GM04503 (cell line): ENCODE results near the gene HSF5.
"Not testable (repeated sequence)": the region's sequence is repeated elsewhere in the genome, so short reads cannot be mapped to it uniquely, and the experiment has no call there.

Experiments used
- DNase-seq: peaks from one replicate; pipeline ENCODE4 v3.0.0-alpha.2; 2012; ENCODE audit warnings: low read depth

Gene HSF5

DNA sequence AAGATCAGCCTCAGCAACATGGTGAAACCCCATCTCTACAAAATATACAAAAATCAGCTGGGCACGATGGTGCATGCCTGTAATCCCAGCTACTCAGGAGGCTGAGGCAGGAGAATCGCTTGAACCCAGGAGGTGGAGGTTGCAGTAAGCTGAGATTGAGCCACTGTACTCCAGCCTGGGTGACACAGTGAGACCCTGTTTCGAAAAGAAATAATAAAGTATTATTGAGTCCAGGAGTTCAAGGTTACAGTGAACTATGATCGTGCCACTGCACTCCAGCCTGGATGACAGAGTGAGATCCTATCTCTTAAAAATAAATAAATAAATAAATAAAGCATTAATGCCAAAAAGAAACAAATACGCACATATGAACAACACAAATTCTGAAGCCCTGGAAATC, 6.4 kb downstream of the HSF5 start:
- not testable (repeated sequence) for DNase-seq

GRCh38 chr17:58480090-58480489, 8.1 kb downstream of the HSF5 start:
- no peak for DNase-seq

DNA sequence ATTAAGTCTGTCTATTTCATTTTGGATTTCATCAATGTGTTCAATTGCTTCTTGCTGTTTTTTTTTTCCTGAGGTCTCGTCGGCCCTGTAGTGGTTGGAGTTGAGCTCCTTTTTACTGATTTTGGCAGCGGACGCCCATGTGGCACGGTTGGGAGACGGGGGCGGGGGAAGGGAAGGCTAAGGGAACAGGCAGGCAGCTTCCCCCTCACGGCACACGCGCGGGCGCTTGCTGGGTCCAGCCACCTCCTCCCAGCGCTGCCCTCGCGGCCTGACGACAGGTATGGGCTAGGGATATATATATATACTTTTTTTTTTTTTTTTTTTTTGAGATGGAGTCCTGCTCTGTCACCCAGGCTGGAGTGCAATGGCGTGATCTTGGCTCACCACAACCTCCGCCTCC, 11.4 kb downstream of the HSF5 start:
- no peak for DNase-seq

DNA sequence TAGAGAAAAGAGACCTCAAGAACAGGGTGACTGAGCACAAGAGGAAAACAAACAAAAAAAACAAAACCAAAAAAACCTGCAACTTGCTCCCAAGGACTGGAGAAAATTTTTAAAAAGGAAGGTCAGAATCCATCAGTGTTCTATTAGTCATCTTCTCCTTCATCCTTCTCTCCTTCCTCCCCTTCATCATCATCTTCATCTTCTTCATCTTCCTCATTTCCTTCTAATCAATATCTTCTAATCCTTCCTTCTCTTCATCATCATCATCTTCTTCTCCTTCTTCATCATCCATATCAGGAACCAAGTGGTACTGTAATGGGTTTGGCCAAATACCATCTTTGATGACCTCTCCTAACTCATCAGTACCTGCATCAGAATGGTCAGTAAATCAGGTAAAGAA, 12.2 kb downstream of the HSF5 start:
- no peak for DNase-seq

- DNase-seq: no peak
These were observed 17.9 kb downstream of the HSF5 start for GRCh38 chr17:58470356-58470755.

GRCh38 chr17:58468944-58469343, 19.3 kb downstream of the HSF5 start:
- DNase-seq: no peak

DNA sequence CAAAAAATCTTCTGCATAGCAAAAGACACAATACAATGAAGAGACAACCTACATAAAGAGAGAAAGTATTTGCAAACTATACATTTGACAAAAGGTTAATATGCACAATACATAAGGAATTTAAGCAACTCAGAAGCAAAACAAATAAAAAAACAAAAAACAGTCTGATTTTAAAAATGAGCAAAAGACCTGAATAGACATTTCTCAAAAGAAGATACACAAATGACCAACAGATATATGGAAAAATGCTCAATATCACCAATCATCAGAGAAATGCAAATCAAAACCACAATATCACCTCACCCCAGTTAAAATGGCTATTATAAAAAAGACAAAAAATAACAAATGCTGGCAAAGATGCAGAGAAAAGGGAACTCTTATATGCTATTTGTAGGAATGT, 32.7 kb downstream of the HSF5 start:
- no peak for DNase-seq

GRCh38 chr17:58452738-58453137, 35.5 kb downstream of the HSF5 start:
- no peak for DNase-seq

- DNase-seq: peak; percentile 29
These were observed 40.9 kb downstream of the HSF5 start for GRCh38 chr17:58447039-58447975.

DNA sequence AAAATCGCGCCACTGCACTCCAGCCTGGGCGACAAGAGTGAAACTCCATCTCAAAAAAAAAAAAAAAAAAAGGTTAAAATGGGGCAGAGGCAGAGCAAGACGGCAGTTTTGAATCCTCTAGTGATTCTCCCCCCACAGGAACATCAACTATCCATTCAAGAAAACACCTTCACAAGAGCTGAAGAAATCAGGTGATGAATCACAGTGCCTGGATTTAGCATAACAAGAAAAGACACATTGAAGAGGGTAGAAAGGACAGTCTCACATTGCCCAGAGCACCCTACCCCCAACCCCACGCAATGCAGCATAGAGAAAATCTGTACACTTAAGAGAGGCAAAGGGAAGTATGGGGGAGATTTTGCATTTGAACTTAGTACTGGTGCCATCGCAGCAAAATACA, 42.1 kb downstream of the HSF5 start:
- no peak for DNase-seq

- DNase-seq: no peak
These were observed 51.4 kb downstream of the HSF5 start for GRCh38 chr17:58436805-58437239.

DNA sequence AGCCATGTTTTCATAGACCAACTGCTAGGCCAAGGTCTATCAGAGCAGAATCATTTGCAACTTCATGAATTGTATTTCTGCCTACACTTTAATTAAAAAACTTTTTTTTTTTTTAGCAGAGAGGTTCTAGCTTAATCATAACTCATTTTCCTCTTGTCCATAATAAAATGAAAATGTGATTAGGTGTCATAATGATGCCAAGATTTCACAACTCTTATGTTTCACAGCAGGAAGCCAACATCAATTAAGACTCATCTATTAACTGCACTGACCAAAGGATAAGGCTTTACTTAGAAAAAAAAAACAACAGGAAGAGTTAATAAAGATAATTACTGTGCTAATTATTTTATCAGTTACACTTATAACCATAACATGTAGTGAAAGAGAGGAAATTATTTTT, 52.0 kb downstream of the HSF5 start:
- DNase-seq: no peak

GRCh38 chr17:58432806-58433573, 55.2 kb downstream of the HSF5 start:
- DNase-seq: no peak

GRCh38 chr17:58427807-58428206, 60.4 kb downstream of the HSF5 start:
- DNase-seq: no peak

DNA sequence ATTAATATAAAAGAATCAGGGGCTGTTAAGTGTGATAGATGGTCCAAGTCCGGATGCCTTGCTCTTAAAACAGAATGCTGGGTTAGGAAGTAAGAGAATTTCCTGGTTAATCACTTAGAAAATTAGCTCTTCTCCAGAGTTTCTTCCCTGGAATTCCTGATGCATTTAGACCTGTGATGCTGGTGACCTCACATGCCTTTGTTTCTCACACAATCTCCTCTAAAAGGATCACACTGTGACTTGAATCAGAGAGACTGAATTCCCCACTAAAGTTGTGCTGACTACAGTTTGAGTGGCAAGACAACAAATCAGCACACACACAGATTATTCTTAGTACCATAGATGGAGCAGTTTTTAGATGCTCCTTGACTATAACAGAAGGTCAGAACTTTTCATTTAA, 66.5 kb downstream of the HSF5 start:
- DNase-seq: no peak

DNA sequence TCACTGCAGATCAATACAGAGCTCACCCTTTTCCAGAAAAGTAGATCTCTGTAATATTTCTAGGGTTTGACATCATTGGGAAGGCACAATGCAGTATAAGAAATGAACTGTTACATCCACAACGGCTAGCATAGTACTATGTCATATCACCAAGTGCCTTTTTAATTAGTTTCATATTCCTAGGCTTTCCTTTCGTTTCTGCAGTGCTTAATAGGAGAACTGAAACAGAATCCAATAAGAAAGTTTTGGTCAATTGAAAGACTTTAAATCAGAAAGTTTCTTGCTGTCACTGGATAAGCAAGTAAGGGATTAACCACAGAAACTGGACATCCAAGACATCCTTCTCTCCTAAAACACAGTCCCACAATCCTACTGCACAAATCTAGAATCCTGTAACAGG, 67.4 kb downstream of the HSF5 start:
- no peak for DNase-seq

- peak; percentile 24 for DNase-seq
These were observed 70.7 kb downstream of the HSF5 start, which contains the start of gene RNF43 for GRCh38 chr17:58417300-58418092. RNF43 (minus strand) TSS chr17:58417534; CDS start chr17:58415577, 1,957 bp downstream.

GRCh38 chr17:58416937-58417299, 71.3 kb downstream of the HSF5 start:
- no peak for DNase-seq

GRCh38 chr17:58416396-58416795, 71.8 kb downstream of the HSF5 start:
- no peak for DNase-seq

DNA sequence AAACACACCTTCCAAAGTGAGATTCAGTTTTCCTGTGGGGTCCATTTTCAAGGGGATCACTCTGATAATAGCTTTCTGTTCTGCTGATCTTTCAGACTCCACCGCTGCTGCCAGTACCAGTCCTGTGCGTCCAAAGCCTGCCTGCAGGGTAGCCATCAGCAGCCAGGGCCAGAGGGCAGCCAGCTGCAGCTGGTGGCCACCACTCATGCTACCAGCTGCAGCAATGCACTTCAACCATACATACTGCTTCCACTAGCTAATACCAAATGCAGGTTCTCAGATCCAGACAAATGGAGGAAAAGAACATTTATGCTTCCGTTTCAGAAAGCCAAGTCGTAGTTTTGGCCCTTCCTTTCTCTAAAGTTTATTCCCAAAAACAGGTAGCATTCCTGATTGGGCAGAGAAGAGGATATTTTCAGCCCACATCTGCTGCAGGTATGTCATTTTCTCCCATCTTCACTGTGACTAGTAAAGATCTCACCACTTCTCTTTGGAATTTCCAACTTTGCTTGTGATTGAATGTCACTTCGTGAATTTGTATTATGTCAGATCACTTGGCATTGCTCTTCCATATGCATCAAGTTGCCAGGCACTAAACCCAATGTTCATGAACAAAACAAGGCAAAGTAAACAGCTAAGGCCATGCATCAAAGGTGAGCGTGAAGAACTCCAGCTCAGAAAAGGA, 72.7 kb downstream of the HSF5 start:
- DNase-seq: no peak

- DNase-seq: no peak
These were observed 73.6 kb downstream of the HSF5 start for GRCh38 chr17:58414596-58414997.

DNA sequence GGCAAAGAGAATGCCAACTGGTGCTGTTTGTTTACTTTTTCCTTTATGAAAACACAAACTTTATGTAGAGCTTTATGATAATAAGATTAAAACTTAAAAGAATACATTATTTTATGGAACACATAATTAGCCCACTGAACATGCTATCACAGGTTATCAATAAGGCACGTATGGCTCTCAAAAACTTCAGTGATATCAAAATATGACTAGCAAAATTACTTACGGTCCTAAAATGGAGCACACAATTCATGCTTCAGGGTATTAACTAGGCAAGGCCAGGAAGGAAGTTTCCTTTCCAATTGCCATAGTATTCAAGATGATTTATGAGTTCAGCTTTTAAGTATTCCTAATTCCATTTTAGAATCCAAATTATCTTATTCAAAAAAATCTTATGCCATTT, 74.5 kb downstream of the HSF5 start:
- DNase-seq: no peak
